ENCODE results near the gene SPATA2L.

The SPATA2L gene

GRCh38 chr16:89727406-89728120 is 26.1 kb upstream of the SPATA2L start:
- DNase-seq, result no peak

- DNase-seq, result peak; percentile 68
These were observed 22.1 kb upstream of the SPATA2L start for GRCh38 chr16:89723279-89724250.

- peak; percentile 64 for DNase-seq
These were observed 21.1 kb upstream of the SPATA2L start for GRCh38 chr16:89722392-89723278.

- peak; percentile 90 for DNase-seq
These were observed 20.3 kb upstream of the SPATA2L start for GRCh38 chr16:89721546-89722391.

- DNase-seq, result peak; percentile 79
These were observed 19.5 kb upstream of the SPATA2L start, which contains the start of the genes VPS9D1 and ZNF276 for GRCh38 chr16:89720813-89721545. TSS of gene VPS9D1 (minus strand) at chr16:89720898. CDS start at chr16:89720861, 37 bp downstream. TSS of gene ZNF276 (plus strand) at chr16:89721537. CDS start at chr16:89721641, 104 bp downstream.

GRCh38 chr16:89720551-89720812 is 19.0 kb upstream of the SPATA2L start:
- DNase-seq, result peak; percentile 9

- DNase-seq, result no peak
These were observed 16.4 kb upstream of the SPATA2L start for GRCh38 chr16:89717688-89718505.

- DNase-seq, result no peak
These were observed 15.6 kb upstream of the SPATA2L start for GRCh38 chr16:89716916-89717687.

- no peak for DNase-seq
These were observed 15.0 kb upstream of the SPATA2L start for GRCh38 chr16:89716493-89716892.

- DNase-seq, result no peak
These were observed 10.8 kb upstream of the SPATA2L start for GRCh38 chr16:89712274-89712781.

- DNase-seq, result peak; percentile 54
These were observed 10.2 kb upstream of the SPATA2L start for GRCh38 chr16:89711601-89712273.

- DNase-seq, result no peak
These were observed 9.4 kb upstream of the SPATA2L start for GRCh38 chr16:89710709-89711564.

- no peak for DNase-seq
These were observed 8.4 kb upstream of the SPATA2L start for GRCh38 chr16:89709716-89710432.

- no peak for DNase-seq
These were observed 7.7 kb upstream of the SPATA2L start for GRCh38 chr16:89709166-89709565.

GRCh38 chr16:89708481-89708931 is 7.0 kb upstream of the SPATA2L start:
- DNase-seq, result no peak

GRCh38 chr16:89707695-89708094 is 6.2 kb upstream of the SPATA2L start:
- DNase-seq, result no peak
